Purkinje cell (primary cell): ENCODE results near the gene PARP12. TPM values are rescaled to one million over a fixed set of nuclear protein-coding genes. Genes with fewer than 3 reads are reported as not detected.

Experiments used
- polyA plus RNA-seq: library from polyadenylated mRNA; unstranded; fragments of >200 nt; fragmentation: Nextera tagmentation; gene quantifications from 2 replicates; pipeline ENCODE4 v1.2.1, GENCODE V29; 2014

The PARP12 gene, protein sequence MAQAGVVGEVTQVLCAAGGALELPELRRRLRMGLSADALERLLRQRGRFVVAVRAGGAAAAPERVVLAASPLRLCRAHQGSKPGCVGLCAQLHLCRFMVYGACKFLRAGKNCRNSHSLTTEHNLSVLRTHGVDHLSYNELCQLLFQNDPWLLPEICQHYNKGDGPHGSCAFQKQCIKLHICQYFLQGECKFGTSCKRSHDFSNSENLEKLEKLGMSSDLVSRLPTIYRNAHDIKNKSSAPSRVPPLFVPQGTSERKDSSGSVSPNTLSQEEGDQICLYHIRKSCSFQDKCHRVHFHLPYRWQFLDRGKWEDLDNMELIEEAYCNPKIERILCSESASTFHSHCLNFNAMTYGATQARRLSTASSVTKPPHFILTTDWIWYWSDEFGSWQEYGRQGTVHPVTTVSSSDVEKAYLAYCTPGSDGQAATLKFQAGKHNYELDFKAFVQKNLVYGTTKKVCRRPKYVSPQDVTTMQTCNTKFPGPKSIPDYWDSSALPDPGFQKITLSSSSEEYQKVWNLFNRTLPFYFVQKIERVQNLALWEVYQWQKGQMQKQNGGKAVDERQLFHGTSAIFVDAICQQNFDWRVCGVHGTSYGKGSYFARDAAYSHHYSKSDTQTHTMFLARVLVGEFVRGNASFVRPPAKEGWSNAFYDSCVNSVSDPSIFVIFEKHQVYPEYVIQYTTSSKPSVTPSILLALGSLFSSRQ
- not detected in 2 replicates for polyA plus RNA-seq

DNA sequence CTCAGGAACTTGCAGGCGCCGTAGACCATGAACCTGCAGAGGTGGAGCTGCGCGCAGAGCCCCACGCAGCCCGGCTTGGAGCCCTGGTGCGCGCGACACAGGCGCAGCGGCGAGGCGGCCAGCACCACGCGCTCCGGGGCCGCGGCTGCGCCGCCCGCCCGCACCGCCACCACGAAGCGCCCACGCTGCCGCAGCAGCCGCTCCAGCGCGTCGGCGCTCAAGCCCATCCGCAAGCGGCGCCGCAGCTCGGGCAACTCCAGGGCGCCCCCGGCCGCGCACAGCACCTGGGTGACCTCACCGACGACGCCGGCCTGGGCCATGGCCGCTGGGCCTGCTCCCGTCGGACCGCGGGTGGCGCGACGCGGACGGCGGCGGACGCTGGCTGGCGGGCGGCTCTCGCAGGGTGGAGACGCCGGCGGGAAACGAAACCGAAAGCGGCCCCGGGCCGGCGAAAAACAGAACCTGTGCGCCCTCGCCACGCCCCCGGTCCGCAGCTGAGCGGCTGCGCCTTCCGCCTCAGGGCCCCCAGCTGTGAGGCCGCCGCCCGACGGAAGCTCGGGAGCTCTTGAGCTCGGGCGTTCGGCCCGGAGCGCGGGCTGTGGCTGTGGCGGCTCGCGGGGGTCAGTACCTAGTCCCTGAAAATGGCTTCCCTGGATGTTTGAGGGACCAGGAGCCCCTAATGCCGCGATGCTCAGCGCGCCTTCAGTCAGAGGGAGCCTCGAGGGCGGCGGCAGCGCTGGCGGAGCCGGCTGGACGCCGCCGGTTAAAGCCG is at the start of gene PARP12:
PARP12 (minus strand) TSS at position 424 of the 772 bp plus-strand sequence; CDS start at position 320, 104 bp downstream.

Other genes with a start within 250 kb of the PARP12 start
- gene TBXAS1, start 233.7 kb downstream of the PARP12 start, polyA plus RNA-seq, result 0.32 and 2.6 TPM in 2 replicates
- 3.0 and 5.2 TPM in 2 replicates for gene KDM7A, start 114.0 kb upstream of the PARP12 start, polyA plus RNA-seq